ENCODE measurements around the gene PCDH1. TPM values are rescaled to one million over a fixed set of nuclear protein-coding genes. Genes with fewer than 3 reads are reported as not detected.

The PCDH1 gene
- total and polyA plus RNA-seq, 2 donors (not counting 3 experiments of a cell fraction or from before 2014, with no cell fraction given), result 113 to 136 TPM

DNA sequence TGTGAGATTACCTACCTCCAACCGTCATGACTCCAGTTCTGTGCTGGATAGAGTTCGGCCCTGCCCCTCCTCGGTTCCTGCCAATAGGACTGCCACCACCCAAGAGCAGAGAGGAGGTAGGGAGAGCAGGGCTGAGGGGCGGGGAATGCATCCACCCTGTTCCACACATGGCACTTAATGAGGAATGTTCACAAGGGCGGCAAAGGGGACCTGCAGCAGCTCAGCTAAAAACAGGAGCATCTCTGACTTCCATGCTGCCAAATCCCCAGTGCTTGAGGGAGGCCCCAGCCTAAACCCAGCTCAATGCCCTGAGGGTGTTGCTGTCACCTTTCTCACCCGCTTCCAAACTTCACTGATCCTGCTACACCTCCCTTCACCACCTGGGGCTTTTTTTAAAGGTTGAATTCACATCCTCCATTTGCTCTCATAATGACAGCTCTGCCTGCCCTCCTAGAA lies 37.7 kb upstream of the PCDH1 start:
- DNase-seq (ENCODE audit: low read depth, low spot score) (no peak), FAIRE-seq (no peak)
- H3K9me1 ChIP-seq (replicated peaks; ENCODE audit: control insufficient read depth, extremely low read depth, insufficient read depth, low read length), result no peaks in the 10 kb centered on the region
- intact Hi-C loops (cut with micrococcal nuclease) (no loop called here), dilution Hi-C loops (cut with MboI; ENCODE audit: extremely low pct_ligation_motif_present, low sequenced_read_pairs) (no loop called here)
- no peak overlapping the region for H3K9ac ChIP-seq (replicated peaks; ENCODE audit: extremely low read depth, insufficient read depth, low read length)
- no peaks in the 10 kb centered on the region for H3K36me3 ChIP-seq (ENCODE audit: control insufficient read depth in 2 of 2, extremely low read depth in 1 of 2, insufficient read depth in 2 of 2, low read length in 2 of 2)
- no peaks in the 10 kb centered on the region for H4K20me1 ChIP-seq (replicated peaks; ENCODE audit: control insufficient read depth, extremely low read depth, insufficient read depth, low read length)
- peaks cover 3% of the 10 kb centered on the region for H3K4me1 ChIP-seq (ENCODE audit: control insufficient read depth, extremely low read depth, insufficient read depth, low read length)
- H3K9me3 ChIP-seq (replicated peaks; ENCODE audit: control insufficient read depth, insufficient read depth, low read length), result no peaks in the 10 kb centered on the region
- peaks cover 9 to 14% of the 10 kb centered on the region in 2 experiments for H3K27me3 ChIP-seq (ENCODE audit: control insufficient read depth in 2 of 2, insufficient read depth in 2 of 2, low read length in 2 of 2)
- H3K79me2 ChIP-seq (ENCODE audit: control insufficient read depth, insufficient read depth, low read length), result no peaks in the 10 kb centered on the region
- no TSS peak for BruUV-seq (replicated peaks)
- no peak overlapping the region for H2AFZ ChIP-seq (ENCODE audit: low read depth, low read length)
- no peak overlapping the region for H3K27ac ChIP-seq (ENCODE audit: insufficient read depth, low read depth, low read length)
- ChIA-PET CTCF (interaction anchor here (0.7 to 5.1 kb wide), 7 partner anchors 16 to 223 kb away, joined by 3 to 36 read pairs (median 5); partner anchors contain the start of gene RNF14), POLR2A (no interaction called here)
- TF ChIP-seq GATA2 (IDR thresholded peaks at IDR 0.05; ENCODE audit: insufficient read depth, insufficient read length, low read depth, low read length) (no peak), POLR2AphosphoS5 (IDR thresholded peaks at IDR 0.05; ENCODE audit: insufficient read depth, low read depth, low read length) (no peak), JUN (IDR thresholded peaks at IDR 0.05; ENCODE audit: borderline replicate concordance, insufficient read depth, insufficient read length, low read depth) (no peak), MYC (IDR thresholded peaks at IDR 0.05; ENCODE audit: low read depth, low read length) (no peak), EZH2 (IDR thresholded peaks at IDR 0.05; ENCODE audit: borderline replicate concordance, low read depth, low read length, severe bottlenecking) (no peak), POLR2A (IDR thresholded peaks at IDR 0.05; ENCODE audit: low read depth, low read length) (no peak), FOS (IDR thresholded peaks at IDR 0.05; ENCODE audit: borderline replicate concordance, insufficient read depth, low read length) (no peak)
- TF ChIP-seq, protein P1, sequence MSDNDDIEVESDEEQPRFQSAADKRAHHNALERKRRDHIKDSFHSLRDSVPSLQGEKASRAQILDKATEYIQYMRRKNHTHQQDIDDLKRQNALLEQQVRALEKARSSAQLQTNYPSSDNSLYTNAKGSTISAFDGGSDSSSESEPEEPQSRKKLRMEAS (IDR thresholded peaks at IDR 0.05; ENCODE audit: insufficient read depth, insufficient read length), result no peak
- TF ChIP-seq, protein P2, sequence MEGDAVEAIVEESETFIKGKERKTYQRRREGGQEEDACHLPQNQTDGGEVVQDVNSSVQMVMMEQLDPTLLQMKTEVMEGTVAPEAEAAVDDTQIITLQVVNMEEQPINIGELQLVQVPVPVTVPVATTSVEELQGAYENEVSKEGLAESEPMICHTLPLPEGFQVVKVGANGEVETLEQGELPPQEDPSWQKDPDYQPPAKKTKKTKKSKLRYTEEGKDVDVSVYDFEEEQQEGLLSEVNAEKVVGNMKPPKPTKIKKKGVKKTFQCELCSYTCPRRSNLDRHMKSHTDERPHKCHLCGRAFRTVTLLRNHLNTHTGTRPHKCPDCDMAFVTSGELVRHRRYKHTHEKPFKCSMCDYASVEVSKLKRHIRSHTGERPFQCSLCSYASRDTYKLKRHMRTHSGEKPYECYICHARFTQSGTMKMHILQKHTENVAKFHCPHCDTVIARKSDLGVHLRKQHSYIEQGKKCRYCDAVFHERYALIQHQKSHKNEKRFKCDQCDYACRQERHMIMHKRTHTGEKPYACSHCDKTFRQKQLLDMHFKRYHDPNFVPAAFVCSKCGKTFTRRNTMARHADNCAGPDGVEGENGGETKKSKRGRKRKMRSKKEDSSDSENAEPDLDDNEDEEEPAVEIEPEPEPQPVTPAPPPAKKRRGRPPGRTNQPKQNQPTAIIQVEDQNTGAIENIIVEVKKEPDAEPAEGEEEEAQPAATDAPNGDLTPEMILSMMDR (IDR thresholded peaks at IDR 0.05; ENCODE audit: extremely low read depth in 1 of 2, insufficient read depth in 1 of 2, low read depth in 1 of 2, low read length in 2 of 2), result no peak
- no peak overlapping the region for H3K4me3 ChIP-seq (replicated peaks in 1 of 3; ENCODE audit: insufficient read depth in 1 of 3, low read depth in 1 of 3, low read length in 3 of 3)
- H3K4me2 ChIP-seq (ENCODE audit: insufficient read depth, low read length), result no peak overlapping the region
